Astrocyte of the spinal cord (primary cell): Measurements from ENCODE around the gene PLA2G7.
A peak's percentile ranks its signal among the peaks of the same experiment; 100 is the strongest.

ENCODE experiments used
- DNase-seq: peaks from one replicate; pipeline ENCODE4 v3.0.0; 2011; ENCODE audit warnings: low read depth, low spot score
- H3K4me3 ChIP-seq: 2 replicates; pipeline ENCODE4 v1.5.1; 2011; ENCODE audit warnings: low read depth, mild to moderate bottlenecking, low read length, moderate library complexity
- CTCF ChIP-seq: IDR thresholded peaks from 2 replicates; pipeline ENCODE4 v1.5.1; 2012; ENCODE audit warnings: low read depth, mild to moderate bottlenecking, low read length, inconsistent platforms
- in situ Hi-C: cut with HindIII; loops from 2 replicates; pipeline ENCODE4 v1.10.0; 2017; ENCODE audit warnings: low sequenced_read_pairs

Gene PLA2G7

GRCh38 chr6:46715141-46715540 is 20.0 kb downstream of the PLA2G7 start:
- TF ChIP-seq CTCF: no peak
- H3K4me3 ChIP-seq: no peak overlapping the region
- peak; percentile 35 for DNase-seq
- in situ Hi-C loops: no loop called here

GRCh38 chr6:46711491-46711890 is 23.7 kb downstream of the PLA2G7 start:
- DNase-seq: no peak
- no peak for TF ChIP-seq CTCF
- no peak overlapping the region for H3K4me3 ChIP-seq
- in situ Hi-C loops: no loop called here

GRCh38 chr6:46706464-46706863 is 28.7 kb downstream of the PLA2G7 start:
- in situ Hi-C loops: no loop called here
- H3K4me3 ChIP-seq: no peak overlapping the region
- no peak for DNase-seq
- no peak for TF ChIP-seq CTCF

- no peak overlapping the region for H3K4me3 ChIP-seq
- in situ Hi-C loops: no loop called here
- DNase-seq: peak; percentile 31
- TF ChIP-seq CTCF: peak; percentile 12
These were observed 30.6 kb downstream of the PLA2G7 start for GRCh38 chr6:46704562-46704961.

GRCh38 chr6:46699970-46700369 is 35.2 kb downstream of the PLA2G7 start:
- in situ Hi-C loops: no loop called here
- no peak for TF ChIP-seq CTCF
- DNase-seq: no peak
- no peak overlapping the region for H3K4me3 ChIP-seq

- in situ Hi-C loops: no loop called here
- no peak overlapping the region for H3K4me3 ChIP-seq
- DNase-seq: no peak
- TF ChIP-seq CTCF: no peak
These were observed 44.2 kb downstream of the PLA2G7 start for GRCh38 chr6:46690911-46691451.
